Jurkat, Clone E6-1 (cell line): ENCODE data around the gene FBRSL1.
A peak's percentile ranks its signal among the peaks of the same experiment; 100 is the strongest.

Experiments used
- DNase-seq: peaks from one replicate; pipeline ENCODE4 v3.0.0-alpha.2; 2011; ENCODE audit warnings: low read depth, low spot score
- H3K4me3 ChIP-seq: 2 replicates; pipeline ENCODE4 v1.5.1; 2011; ENCODE audit warnings: mild to moderate bottlenecking, low read length, control low read depth, moderate library complexity

FBRSL1 gene

DNA sequence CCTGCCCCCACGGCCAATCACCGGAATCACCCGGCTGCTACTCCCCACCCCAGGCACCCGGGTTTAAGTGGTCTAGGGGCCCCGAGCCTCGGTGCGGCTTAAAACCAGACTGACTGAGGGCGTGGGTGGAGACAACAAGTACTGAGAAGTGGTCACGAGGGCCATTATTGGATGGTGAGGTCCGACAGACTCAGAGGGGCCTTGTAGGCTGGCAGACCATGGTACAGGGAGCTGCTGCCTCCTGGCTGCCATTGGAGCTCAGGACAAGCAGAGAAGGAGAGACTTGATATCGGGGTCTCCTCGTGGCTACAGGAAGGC is 54.1 kb downstream of the FBRSL1 start:
- DNase-seq = no peak
- H3K4me3 ChIP-seq = no peak overlapping the region

DNA sequence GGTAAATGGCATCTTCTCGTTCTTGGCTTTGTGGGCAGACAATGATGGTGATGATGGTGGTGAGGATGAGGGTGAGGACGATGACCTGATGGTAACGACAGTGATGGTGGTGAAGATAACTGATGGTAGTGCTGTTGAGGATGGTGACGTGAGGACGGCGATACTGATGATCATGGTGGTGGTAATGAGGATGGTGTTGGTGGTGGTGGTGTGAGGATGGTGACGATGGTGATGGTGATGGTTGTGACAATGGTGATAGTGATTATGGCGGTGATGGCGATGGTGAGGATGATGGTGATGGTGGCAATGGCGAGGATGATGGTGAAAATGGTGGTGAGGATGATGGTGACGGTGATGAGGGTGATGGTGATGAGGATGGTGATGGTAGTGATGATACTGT is 54.5 kb downstream of the FBRSL1 start:
- no peak for DNase-seq
- no peak overlapping the region for H3K4me3 ChIP-seq

DNA sequence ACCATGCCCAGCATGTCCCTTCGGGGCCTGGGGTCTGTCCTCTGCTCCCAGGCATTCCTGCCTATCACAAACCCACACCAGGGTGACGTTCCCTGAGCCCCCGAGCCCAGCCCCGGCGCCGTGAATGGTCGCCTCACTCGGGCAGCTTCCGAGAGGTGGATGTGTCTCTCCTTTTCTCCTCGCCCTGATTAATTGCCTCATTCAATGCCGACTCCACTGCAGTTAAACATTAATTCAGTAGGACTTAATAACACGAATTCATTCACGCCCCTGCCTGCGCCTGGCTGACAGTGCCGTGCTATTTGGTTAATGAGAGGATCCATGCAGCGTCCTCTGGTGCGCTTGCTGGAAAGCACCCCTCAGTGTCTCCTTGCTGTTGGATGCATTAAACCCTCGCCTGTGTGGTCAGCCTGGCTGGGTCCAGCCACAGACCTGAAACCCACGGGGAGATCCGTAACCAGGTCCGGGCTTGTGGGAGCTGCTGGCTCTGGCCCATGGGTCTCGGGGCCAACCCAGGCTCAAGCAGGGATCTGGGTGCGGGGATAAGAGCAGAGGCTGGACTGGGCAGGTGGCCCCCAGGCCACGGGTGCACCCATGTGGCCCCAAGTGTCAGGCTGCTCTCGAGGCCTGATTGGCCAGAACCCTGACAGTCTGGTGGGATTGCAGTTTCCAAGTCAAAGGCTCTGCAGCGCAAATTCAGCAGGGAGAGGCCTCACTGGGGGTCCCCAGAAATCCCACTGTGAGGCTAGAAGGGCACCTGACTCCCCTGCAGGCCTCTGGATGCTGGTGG is 55.4 kb downstream of the FBRSL1 start:
- H3K4me3 ChIP-seq = no peak overlapping the region
- DNase-seq = no peak

DNA sequence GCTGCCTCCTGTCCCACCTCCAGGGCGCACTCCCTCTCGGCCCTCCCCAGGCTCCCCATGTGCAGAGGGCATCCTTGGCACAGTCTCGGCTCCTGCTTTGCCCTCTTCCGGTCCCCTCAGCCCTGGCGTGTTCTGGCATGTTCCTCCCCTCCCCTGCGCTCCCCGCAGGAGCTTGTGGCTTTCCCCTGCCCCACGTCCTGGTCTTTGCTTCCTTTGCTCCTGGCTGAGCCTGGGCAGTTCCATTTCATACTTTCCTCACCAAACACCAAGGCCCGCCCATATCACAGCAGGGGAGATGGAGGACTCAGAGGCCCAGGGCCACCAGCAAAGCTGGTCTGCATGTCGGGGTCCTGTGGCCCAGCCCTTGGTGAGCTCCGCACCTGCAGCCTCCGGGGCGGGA is 56.0 kb downstream of the FBRSL1 start:
- no peak overlapping the region for H3K4me3 ChIP-seq
- no peak for DNase-seq

DNA sequence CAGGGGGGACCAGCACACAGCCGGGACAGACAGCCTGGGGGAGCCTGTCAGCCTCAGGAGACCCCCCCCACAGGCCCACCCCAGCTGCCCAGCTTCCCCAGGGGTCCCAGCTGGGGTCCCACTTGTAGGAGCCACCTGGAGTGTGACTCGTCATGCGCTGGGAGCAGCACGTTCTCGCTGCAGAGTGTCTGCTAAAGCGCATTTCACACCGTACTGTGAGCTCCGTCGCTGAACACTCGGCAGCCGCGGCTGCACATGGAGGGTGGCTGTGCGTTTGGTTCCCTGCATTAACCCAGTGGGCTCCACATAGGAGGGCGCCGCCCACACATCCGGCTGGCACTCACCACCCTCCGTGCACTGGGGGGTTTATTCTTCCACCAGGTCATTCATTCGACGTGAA is 56.7 kb downstream of the FBRSL1 start:
- no peak for DNase-seq
- H3K4me3 ChIP-seq = no peak overlapping the region

DNA sequence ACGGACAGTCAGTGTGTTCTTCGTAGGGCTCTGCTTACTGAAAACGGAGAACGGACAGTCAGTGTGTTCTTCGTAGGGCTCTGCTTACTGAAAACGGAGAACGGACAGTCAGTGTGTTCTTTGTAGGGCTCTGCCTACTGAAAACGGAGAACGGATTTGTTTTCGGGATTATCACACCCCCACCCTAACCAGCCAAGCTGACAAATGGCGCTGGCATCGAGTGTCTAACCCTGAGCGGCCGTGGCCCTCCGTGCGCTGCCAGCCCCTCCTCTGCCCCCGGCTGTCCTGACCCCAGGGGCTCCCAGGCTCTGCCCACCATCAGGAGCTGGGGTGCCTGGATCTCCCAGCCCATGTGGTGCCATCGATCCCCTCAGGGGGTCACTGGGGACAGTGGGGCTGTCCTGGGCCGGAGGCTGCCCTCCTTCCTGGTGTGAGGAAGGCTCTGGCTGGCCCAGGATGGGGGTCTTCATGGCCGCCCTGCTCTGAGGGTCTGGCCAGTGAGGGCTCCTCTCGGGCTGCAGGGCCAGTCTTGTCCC is 57.3 kb downstream of the FBRSL1 start:
- DNase-seq = no peak
- no peak overlapping the region for H3K4me3 ChIP-seq

DNA sequence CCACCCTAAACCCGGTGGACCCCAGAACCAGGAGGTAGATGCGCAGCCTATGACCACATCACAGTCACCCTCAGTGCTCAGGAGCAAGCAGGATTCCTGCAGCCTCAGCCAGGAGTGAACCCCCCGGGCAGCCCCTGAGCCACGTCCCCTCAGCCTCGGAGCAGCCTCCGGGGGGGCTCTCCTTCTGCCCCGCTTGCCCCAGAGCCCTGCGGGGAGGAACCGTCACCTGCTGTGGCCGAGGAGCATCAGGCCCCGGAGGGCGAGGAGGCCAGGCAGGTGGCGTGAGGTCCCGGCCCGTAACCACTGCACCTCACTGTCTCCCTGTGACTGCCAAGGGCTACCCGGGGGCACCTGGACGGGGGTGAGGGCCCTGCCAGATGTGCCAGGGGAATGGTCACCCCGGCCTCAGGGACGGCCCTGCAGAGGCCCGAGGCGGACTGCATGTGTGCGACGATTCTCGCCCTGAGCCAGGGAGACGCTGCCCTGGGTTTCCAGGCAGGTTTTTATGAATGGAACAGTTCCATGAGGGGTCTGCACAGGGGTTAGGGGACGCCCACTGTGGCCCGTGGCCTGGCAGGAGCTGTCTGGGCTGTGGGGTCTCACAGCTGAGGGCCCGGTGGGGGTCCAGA is 58.6 kb downstream of the FBRSL1 start:
- DNase-seq = no peak
- H3K4me3 ChIP-seq = no peak overlapping the region

DNA sequence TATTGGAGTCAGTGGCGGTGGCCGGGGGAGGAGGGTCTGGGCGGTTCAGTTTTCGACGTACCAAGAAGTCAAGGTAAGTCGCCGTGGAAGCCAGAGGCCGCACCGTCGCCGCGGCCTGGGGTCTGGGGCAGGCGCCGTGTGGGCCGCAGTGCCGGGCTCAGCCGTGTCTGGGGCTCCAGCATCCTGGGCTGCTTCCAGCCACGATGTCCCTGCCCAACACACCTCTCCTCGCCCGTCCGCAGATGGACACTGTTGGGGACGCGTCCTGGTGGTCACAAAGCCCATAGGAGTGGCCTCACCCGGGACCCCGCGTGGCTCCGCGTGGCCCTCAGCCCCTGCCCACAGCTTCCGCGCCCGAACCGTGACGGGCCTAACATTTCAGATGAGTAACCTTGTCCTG is 59.1 kb downstream of the FBRSL1 start:
- no peak for DNase-seq
- H3K4me3 ChIP-seq = no peak overlapping the region

DNA sequence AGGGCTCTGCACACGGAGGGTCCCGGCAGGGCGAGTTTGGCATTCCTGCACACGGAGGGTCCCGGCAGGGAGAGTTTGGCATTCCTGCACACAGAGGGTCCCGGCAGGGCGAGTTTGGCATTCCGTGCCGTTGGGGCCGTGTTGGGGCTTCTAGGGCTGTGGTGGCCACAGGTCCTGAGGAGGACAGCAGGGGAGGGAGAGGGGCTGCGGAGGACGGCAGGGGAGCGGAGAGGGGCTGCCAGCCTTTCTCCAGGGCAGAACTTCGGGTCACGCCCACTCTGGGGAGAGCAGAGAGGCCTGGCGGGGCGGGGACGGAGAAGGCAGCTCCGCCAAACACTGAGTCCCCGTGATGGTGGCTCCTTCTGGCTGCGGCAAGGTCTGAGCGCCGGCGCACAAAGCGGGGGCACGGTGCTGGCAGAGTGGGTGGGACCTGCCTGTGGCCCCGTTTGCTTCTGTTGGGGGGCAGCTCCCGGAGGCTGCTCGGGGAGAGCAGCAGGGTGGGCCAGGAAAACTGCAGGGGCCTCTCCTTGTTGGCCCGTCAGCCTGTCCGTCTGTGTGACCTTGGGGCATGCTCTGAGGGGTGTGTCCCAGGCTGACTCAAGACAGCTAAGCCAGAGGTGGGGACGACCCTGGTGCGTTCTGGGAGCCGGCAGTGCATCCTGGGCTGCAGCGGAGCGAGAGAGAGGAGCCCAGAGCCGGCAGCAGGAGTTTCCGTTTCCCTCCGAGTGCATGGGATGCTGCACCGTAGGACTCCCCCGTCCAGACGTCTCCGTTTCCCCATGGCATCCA is 60.3 kb downstream of the FBRSL1 start:
- no peak for DNase-seq
- H3K4me3 ChIP-seq = no peak overlapping the region

DNA sequence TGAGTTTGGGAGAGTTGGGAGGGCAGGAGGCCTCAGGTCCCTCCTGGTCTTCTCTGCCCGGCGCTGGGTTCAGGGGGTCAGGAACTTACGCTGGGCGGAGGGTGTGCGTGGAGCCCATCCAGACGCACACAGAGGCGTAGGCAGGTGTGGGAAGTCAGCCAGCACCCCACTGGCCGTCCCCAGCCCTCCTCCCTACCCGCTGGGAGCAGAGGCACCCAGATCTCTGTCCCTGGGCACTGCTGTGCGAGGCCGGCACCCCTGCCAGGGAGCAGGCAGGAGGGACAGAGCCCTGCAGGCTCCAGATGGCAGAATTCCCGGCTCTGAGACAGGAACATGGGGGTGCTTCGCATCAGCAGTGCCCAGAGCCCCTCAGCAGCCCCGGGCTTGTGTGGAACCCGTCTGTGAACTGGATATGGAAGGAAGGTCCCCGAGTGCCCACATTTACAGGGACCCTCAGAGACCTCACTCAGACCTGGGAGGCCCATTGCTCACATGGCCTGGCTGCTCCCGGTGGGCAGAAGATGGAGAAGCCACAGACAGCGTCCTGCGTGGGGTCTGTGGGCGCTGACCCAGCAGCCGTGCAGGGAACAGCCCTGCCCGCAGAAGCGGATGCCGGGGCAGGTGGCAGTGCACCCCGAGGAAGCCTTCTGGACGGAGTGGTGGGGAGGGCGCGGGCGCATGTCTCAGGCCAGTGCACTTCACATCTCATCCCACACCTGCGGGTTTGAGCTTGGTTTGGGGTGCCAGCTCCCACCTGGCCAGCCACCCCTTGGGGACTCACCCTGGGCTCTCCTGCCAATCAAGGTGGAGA is 61.1 kb downstream of the FBRSL1 start:
- no peak overlapping the region for H3K4me3 ChIP-seq
- no peak for DNase-seq

DNA sequence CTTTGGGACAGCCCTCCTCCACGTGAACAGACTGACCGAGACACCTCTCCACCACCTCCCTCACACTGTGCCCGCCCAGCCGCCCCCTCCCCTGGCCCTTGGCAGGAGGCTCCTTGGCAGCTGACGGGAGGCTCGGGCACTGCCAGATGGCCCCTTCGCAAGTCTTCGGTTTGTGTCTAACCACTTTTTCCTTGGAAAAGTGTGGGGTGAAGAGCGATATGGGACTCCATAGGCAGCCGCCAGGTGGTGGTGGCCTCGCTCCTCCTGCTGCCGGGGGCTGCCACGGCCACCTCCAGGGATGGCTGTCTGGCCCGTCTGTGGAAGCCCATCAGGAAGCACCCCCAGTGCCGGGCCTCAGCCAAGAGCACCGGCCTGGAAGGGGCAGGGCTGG is 61.7 kb downstream of the FBRSL1 start:
- DNase-seq = no peak
- no peak overlapping the region for H3K4me3 ChIP-seq

DNA sequence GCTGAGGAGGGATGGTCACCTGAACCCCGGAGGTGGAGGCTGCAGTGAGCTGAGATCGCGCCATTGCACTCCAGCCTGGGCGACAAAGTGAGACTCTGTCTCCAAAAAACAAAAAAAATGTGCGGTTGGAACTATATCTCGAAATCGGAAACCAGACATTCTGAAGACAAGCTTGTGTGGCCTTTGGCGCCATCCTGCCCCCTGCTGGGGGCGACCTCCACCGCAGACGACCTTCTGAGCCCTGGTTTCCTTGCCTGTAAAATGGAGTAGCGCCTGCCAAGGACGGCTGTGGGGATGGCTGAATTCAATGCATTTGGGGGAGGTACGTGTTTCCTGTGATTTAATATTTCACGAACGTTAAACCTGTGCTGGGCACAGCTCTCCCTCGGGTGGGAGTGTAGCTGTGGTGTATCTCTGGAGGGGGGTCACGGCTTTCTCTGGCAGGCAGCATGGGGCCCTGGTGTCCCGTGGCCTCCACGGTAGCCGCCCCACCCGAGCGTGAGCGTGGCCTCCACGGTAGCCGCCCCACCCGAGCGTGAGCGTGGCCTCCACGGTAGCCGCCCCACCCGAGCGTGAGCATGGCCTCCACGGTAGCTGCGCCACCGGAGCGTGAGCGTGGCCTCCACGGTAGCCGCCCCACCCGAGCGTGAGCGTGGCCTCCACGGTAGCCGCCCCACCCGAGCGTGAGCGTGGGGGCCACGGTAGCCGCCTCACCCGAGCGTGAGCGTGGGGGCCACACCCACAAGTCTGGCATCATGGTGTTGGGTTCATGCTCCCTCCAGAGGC is 65.1 kb downstream of the FBRSL1 start:
- DNase-seq = peak; percentile 89
- H3K4me3 ChIP-seq = no peak overlapping the region

DNA sequence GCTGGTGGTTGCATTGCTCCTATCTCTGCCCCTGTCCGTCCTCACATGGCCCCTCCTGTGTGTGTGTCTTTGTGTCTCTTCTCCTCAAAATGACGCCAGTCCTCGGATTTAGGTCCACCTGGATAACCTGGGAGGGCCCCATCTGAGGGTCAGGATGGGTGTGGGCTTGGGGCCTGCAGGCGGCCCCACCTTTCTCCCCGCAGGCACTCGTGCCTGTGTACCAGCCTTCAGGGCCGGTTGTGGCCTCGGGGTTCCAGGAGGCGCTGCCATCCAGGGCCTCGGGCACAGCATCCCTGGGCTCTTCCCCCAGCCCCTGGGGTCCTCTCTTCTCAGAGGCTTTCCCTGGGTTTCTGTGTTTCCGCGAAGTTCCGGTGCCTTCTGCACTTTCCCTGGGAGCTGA is 65.7 kb downstream of the FBRSL1 start:
- H3K4me3 ChIP-seq = no peak overlapping the region

DNA sequence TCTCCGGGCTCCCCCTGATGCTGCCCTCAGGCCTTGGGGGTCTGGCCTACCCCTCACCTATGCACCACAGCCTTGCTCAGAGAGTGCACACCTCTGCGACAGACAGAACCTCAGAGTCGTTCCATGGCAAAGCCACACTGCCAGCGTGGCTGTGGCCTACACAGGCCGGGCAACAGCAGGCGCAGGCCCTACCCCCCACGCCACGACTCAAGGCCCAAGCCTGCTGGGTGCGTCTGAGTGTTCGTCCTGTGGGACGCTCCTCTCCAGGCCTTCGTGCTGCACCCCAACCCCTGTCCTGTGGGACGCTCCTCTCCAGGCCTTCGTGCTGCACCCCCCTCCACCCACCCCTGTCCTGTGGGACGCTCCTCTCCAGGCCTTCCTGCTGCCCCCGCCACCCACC is 66.3 kb downstream of the FBRSL1 start:
- no peak for DNase-seq

More for the DNA sequence above, 65.7 kb downstream of the FBRSL1 start:
- no peak for DNase-seq

DNA sequence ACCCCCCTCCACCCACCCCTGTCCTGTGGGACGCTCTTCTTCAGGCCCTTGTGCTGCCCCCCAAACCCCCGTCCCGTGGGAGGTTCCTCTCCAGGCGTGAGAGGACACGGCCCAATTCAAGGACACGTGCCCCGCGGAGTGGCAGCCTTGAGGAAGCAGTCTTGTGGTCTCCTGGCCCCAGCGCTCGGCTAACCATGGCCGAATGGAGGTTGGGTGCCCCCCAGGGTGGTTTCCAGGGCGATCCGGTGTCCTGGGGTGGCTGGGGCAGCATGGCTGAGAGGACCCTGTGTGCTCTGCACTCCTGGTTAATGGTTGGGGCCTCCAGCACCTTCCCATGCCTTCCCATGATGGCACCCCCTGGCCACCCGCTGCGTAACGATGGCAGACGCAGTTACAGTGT is 66.8 kb downstream of the FBRSL1 start:
- DNase-seq = no peak
- no peak overlapping the region for H3K4me3 ChIP-seq

More for the DNA sequence above, 66.3 kb downstream of the FBRSL1 start:
- H3K4me3 ChIP-seq = no peak overlapping the region

DNA sequence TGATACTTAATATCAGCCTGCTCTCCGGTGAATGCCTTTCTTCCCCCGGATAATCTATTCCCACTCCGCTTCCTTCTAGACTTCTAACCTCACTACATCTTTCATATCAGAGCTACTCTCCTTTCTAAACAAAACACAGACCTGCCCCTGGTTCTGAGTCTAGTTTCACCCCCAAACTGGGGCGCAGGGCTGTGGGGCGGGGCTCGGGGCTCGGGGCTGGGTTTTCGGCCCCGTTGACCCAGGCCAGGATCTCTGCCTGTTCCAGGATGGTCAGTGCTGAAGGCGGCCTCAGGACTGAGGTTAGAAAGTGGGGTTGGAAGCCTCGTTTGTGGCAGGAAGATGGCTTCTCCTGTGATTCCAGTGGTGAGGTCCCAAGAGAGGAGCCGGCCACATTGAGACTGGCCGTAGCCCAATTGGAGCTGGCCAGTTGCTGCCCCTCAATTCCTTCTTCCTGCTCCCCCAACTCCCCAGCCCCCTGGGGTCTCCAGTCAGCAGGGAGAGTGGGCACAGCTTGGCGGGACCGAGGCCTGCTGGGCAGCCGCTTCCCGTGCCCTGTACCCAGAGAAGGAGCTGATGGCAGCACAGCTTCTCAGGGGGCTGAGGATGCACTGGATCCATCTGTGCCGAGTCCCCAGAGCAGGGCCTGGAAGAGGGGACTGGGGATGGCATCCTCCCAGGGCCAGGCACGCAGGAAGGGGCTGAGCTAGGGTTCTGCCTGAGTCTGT is 67.5 kb downstream of the FBRSL1 start:
- no peak for DNase-seq
- H3K4me3 ChIP-seq = no peak overlapping the region

DNA sequence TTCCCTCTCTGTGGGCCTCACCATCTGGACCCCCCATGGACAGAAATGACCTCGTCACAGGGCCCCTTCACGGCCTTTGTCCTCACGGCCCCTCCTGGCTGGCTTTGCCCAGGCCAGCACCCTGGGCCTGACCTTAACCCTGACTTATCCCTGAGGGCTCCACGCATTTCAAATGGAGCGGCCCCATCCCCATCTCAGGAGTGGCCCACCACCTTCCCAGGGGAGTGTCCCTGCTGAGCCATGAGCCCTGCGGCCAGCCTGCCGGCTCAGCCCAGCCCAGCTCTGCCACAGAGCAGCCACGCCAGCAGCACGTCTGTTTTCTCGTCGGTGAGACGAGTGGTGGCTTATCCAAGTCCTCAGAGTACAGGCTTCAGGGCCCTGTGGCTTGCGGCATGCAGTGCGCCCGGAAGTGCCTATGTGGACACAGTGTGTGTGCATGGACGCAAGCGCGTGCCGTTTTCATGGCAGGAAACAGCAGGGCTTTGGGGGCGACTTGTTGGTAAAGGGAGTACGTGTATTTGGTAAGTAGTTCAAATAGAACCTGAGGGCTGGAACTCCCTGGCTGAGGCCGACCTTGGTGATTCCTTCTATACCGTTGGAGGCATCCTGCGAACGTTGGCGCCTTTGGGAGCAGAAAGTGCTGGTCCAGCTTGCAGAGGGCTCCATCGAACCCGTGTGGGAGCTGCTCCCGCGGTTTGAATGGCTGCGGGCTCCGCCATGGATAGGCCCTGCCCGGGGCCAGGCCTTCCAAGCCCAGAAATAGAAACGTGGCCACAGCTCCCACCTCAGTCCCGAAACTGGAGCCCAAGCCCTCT is 68.3 kb downstream of the FBRSL1 start:
- no peak for DNase-seq

More for the DNA sequence above, 68.3 kb downstream of the FBRSL1 start:
- peak overlapping the region; percentile 61 for H3K4me3 ChIP-seq
